K562 (cell line): ENCODE data around the gene SLC18B1. TPM values are rescaled to one million over a fixed set of nuclear protein-coding genes. Genes with fewer than 3 reads are reported as not detected.

ENCODE experiments used
- ATAC-seq: fragments of 200-7000 bp; cut with Tn5 transposase; 3 replicates; pipeline ENCODE4 v1.9.1; 2020; ENCODE audit warnings: moderate library complexity
- BruUV-seq: library from RNA; stranded (reverse); fragments of 400-500 nt; replicated peaks from 2 replicates; lab custom pipeline; 2021; lab: Mats Ljungman, UMichigan
- CTCF ChIA-PET: fragments of 300-600 bp; formaldehyde crosslinking; extraction: SDS; loops from one replicate; lab custom pipeline; 2021; ENCODE audit warnings: low intra/inter-chr PET ratio; lab: Yijun Ruan, JAX
- POLR2A ChIA-PET: fragments of 300-600, 350-650 bp; sonication (Branson Sonifier 250); formaldehyde crosslinking; extraction: SDS; loops from one replicate; lab custom pipeline; 2021; ENCODE audit warnings: antibody characterized with exemption, inconsistent platforms; lab: Yijun Ruan, JAX
- DNase-seq, 4 experiments: peaks; one replicate each; pipeline versions ENCODE4 v3.0.0 to v3.0.0-alpha.2; 2011 to 2018; ENCODE audit warnings: low spot score in 3 of 4, mixed read lengths in 3 of 4; ENCODE audit errors: extremely low read depth in 1 of 4
- FAIRE-seq: peaks from 2 replicates; lab custom pipeline; 2011; peaks lifted over from hg19 to GRCh38; lab: Jason Lieb, UNC
- H2AFZ ChIP-seq: 2 replicates; pipeline ENCODE4 v1.6.0; 2011; ENCODE audit warnings: low read depth, low read length, control low read depth, inconsistent platforms
- H3K27ac ChIP-seq: fragments of 200-600 bp; 3 replicates; pipeline ENCODE4 v1.8.0; 2011; ENCODE audit warnings: low read depth, mild to moderate bottlenecking, control low read depth, inconsistent platforms, low read length, moderate library complexity, mixed read lengths; ENCODE audit errors: extremely low read depth
- H3K27me3 ChIP-seq, 2 experiments: fragments of 300-600 bp in 1 of 2; 2 replicates in 1 of 2; 3 replicates in 1 of 2; pipeline versions ENCODE4 v1.6.0 to v1.8.0; 2011; ENCODE audit warnings: inconsistent platforms in 2 of 2, low read length in 2 of 2, mild to moderate bottlenecking in 1 of 2, mixed read lengths in 1 of 2, moderate library complexity in 1 of 2; ENCODE audit not compliant: control insufficient read depth in 2 of 2, insufficient read depth in 2 of 2
- H3K36me3 ChIP-seq: fragments of 300-600 bp; 3 replicates; pipeline ENCODE4 v1.8.0; 2011; ENCODE audit warnings: mild to moderate bottlenecking, low read length, inconsistent platforms; ENCODE audit not compliant: control insufficient read depth, insufficient read depth
- H3K4me1 ChIP-seq, 2 experiments: fragments of 200-600 bp in 1 of 2; replicated peaks in 1 of 2; 2 replicates in 1 of 2; 3 replicates in 1 of 2; pipeline versions ENCODE4 v1.5.1 to v1.8.0; 2011; ENCODE audit warnings: inconsistent platforms in 2 of 2, low read length in 2 of 2, mild to moderate bottlenecking in 1 of 2, mixed read lengths in 1 of 2, moderate library complexity in 1 of 2; ENCODE audit not compliant: control insufficient read depth in 2 of 2, insufficient read depth in 2 of 2
- H3K4me2 ChIP-seq: 2 replicates; pipeline ENCODE4 v1.6.1; 2011; ENCODE audit warnings: low read length, control low read depth, inconsistent platforms, mixed read lengths; ENCODE audit not compliant: insufficient read depth
- H3K4me3 ChIP-seq: fragments of 200-600 bp; sonication (generic), shearing (Covaris generic); 2 replicates; pipeline ENCODE4 v1.5.1; 2016; ENCODE audit warnings: control low read depth, inconsistent platforms
- H3K79me2 ChIP-seq: fragments of 200-600 bp; 3 replicates; pipeline ENCODE4 v1.8.0; 2011; ENCODE audit warnings: low read length, inconsistent platforms; ENCODE audit not compliant: control insufficient read depth, insufficient read depth
- H3K9ac ChIP-seq, 2 experiments: 2 replicates each; pipeline versions ENCODE4 v1.6.0 to v1.6.1; 2011; ENCODE audit warnings: low read depth in 2 of 2, low read length in 2 of 2, control low read depth in 1 of 2, inconsistent platforms in 1 of 2, mild to moderate bottlenecking in 1 of 2, mixed read lengths in 1 of 2; ENCODE audit not compliant: insufficient read depth in 1 of 2
- H3K9me1 ChIP-seq: one replicate; pipeline ENCODE4 v1.6.0; 2011; ENCODE audit warnings: inconsistent platforms, mild to moderate bottlenecking, low read length, moderate library complexity; ENCODE audit not compliant: control insufficient read depth, insufficient read depth
- H3K9me3 ChIP-seq: replicated peaks from 2 replicates; pipeline ENCODE4 v1.5.1; 2011; ENCODE audit warnings: low read depth, low read length, inconsistent platforms; ENCODE audit not compliant: control insufficient read depth, insufficient read depth
- H4K20me1 ChIP-seq: replicated peaks from 2 replicates; pipeline ENCODE4 v1.6.1; 2011; ENCODE audit warnings: low read length, inconsistent platforms, mixed read lengths; ENCODE audit not compliant: control insufficient read depth, insufficient read depth
- ARID2 ChIP-seq: fragments of 450-650 bp; IDR thresholded peaks from 2 replicates; pipeline ENCODE4 v1.6.1; 2017; ENCODE audit warnings: antibody characterized with exemption, mild to moderate bottlenecking
- ASH1L ChIP-seq: fragments of 450-650 bp; IDR thresholded peaks from 2 replicates; pipeline ENCODE4 v1.6.1; 2018; ENCODE audit warnings: borderline replicate concordance, mild to moderate bottlenecking, low read depth; ENCODE audit not compliant: partially characterized antibody
- BRF2 ChIP-seq: IDR thresholded peaks from 3 replicates; pipeline ENCODE4 v1.6.1; 2011; ENCODE audit warnings: borderline replicate concordance, mild to moderate bottlenecking; ENCODE audit not compliant: insufficient read length, insufficient read depth
- HDAC8 ChIP-seq: fragments of 450-650 bp; IDR thresholded peaks from 2 replicates; pipeline ENCODE4 v1.6.1; 2016; ENCODE audit warnings: mild to moderate bottlenecking, missing genetic modification characterization, moderate library complexity, missing compliant biosample characterization
- JUND ChIP-seq, 2 experiments: IDR thresholded peaks; 2 replicates in 1 of 2; 3 replicates in 1 of 2; pipeline ENCODE4 v1.6.1; 2011; ENCODE audit warnings: borderline replicate concordance in 2 of 2, low read depth in 2 of 2, low read length in 2 of 2, improper control_type of control experiment in 1 of 2, missing biosample characterization in 1 of 2, missing genetic modification characterization in 1 of 2, missing genetic modification reagents in 1 of 2
- LCOR ChIP-seq: sonication (generic); formaldehyde crosslinking; IDR thresholded peaks from 2 replicates; pipeline ENCODE4 v1.8.0; 2022; ENCODE audit warnings: mild to moderate bottlenecking, missing genetic modification reagents
- MCM7 ChIP-seq, 2 experiments: fragments of 450-650 bp; IDR thresholded peaks; 2 replicates each; pipeline ENCODE4 v1.6.1; 2016 to 2018
- POLR2AphosphoS5 ChIP-seq: IDR thresholded peaks from 2 replicates; pipeline ENCODE4 v1.6.1; 2011; ENCODE audit warnings: mild to moderate bottlenecking, low read depth, low read length, moderate library complexity; ENCODE audit not compliant: control insufficient read depth, insufficient read depth
- POU5F1 ChIP-seq: fragments of 150-350 bp; IDR thresholded peaks from 2 replicates; pipeline ENCODE4 v1.6.1; 2014; ENCODE audit warnings: borderline replicate concordance, low read length, low read depth, mild to moderate bottlenecking; ENCODE audit not compliant: partially characterized antibody
- SIN3A ChIP-seq, 2 experiments: fragments of 150-350 bp in 1 of 2; IDR thresholded peaks; 2 replicates each; pipeline ENCODE4 v1.6.1; 2011 to 2016; ENCODE audit warnings: borderline replicate concordance in 2 of 2, low read depth in 2 of 2, low read length in 2 of 2, mild to moderate bottlenecking in 2 of 2, moderate library complexity in 2 of 2; ENCODE audit not compliant: control insufficient read depth in 1 of 2
- SRSF7 ChIP-seq: fragments of 200-400 bp; formaldehyde crosslinking; optimal IDR thresholded peaks from 2 replicates; pipeline ENCODE3; 2017; ENCODE audit warnings: mild to moderate bottlenecking, low read depth, low read length
- TAF1 ChIP-seq: IDR thresholded peaks from 2 replicates; pipeline ENCODE4 v1.6.1; 2011; ENCODE audit warnings: mild to moderate bottlenecking, low read length, moderate library complexity; ENCODE audit not compliant: insufficient read depth, control insufficient read depth, severe bottlenecking; ENCODE audit errors: extremely low read depth
- TEAD1 ChIP-seq, 2 experiments: fragments of 450-650 bp in 1 of 2; sonication (generic) in 1 of 2; formaldehyde crosslinking; IDR thresholded peaks; 2 replicates each; pipeline versions ENCODE4 v1.4.0 to v1.8.0; 2020 to 2022; ENCODE audit warnings: mild to moderate bottlenecking in 2 of 2, missing genetic modification reagents in 1 of 2
- ZNF263 ChIP-seq: sonication (generic); formaldehyde crosslinking; IDR thresholded peaks from 2 replicates; pipeline ENCODE4 v1.8.0; 2022; ENCODE audit warnings: mild to moderate bottlenecking, missing genetic modification reagents, borderline replicate concordance
- ZNF561 ChIP-seq: fragments of 450-650 bp; formaldehyde crosslinking; conservative IDR thresholded peaks from 2 replicates; pipeline ENCODE4 v1.4.0; 2020; ENCODE audit warnings: mild to moderate bottlenecking, moderate library complexity
- ZNF79 ChIP-seq: fragments of 250-450 bp; sonication (Bioruptor Pico); IDR thresholded peaks from 2 replicates; pipeline ENCODE4 v1.4.0; 2020; ENCODE audit warnings: low read depth, mild to moderate bottlenecking, moderate library complexity
- WGBS: fragments of 100-300 bp; shearing (Covaris generic); methylation state at CpG from one replicate; pipeline ENCODE4 v1.1.6; 2016; ENCODE audit warnings: low coverage, mixed read lengths; ENCODE audit not compliant: insufficient coverage; ENCODE audit errors: missing lambda C conversion rate; 5-methylcytosine and 5-hydroxymethylcytosine counted together
- in situ Hi-C: fragments of 300-500 bp; cut with MboI; formaldehyde crosslinking; loops from 4 replicates; pipeline ENCODE4 v1.15.0; 2018; ENCODE audit warnings: inconsistent platforms, mixed read lengths
- intact Hi-C: fragments of 100-400 bp; cut with micrococcal nuclease; formaldehyde crosslinking; loops from 2 replicates; pipeline ENCODE4 v1.14.2; 2022
- polyA plus RNA-seq, 8 experiments: library from polyadenylated mRNA; depleted of rRNA in 4 of 8; stranded (reverse) in 5 of 8; unstranded in 3 of 8; fragments of >200 nt; fragmentation: Nextera tagmentation in 2 of 8; fragmentation: Illumina TruSeq in 1 of 8; extraction: Ambion mirVana in 2 of 8; extraction: Trizol in 1 of 8; gene quantifications; 2 replicates each; pipeline versions ENCODE4 v1.2.1 to v1.2.3, GENCODE V29; 2011 to 2014; ENCODE audit warnings: inconsistent platforms in 1 of 8, missing spikeins in 1 of 8
- total RNA-seq, 7 experiments: library from RNA; depleted of rRNA in 6 of 7; stranded (reverse); fragments of >200 nt in 6 of 7; fragmentation: Illumina TruSeq in 2 of 7; extraction: Trizol in 2 of 7; gene quantifications; 2 replicates each; pipeline versions ENCODE4 v1.2.1 to v1.2.3, GENCODE V29; 2011 to 2021; ENCODE audit warnings: low replicate concordance in 1 of 7
- TF ChIP-seq, protein P1 (sequence below): fragments of 450-650 bp; formaldehyde crosslinking; IDR thresholded peaks from 2 replicates; pipeline ENCODE4 v1.4.0; 2020; ENCODE audit warnings: mild to moderate bottlenecking, moderate library complexity

The SLC18B1 gene
- total and polyA plus RNA-seq, 9 of the 15 experiments (the other 6 are each of a cell fraction or from before 2014, with no cell fraction given) = 10.4 to 49.1 (median 32.0) TPM

DNA sequence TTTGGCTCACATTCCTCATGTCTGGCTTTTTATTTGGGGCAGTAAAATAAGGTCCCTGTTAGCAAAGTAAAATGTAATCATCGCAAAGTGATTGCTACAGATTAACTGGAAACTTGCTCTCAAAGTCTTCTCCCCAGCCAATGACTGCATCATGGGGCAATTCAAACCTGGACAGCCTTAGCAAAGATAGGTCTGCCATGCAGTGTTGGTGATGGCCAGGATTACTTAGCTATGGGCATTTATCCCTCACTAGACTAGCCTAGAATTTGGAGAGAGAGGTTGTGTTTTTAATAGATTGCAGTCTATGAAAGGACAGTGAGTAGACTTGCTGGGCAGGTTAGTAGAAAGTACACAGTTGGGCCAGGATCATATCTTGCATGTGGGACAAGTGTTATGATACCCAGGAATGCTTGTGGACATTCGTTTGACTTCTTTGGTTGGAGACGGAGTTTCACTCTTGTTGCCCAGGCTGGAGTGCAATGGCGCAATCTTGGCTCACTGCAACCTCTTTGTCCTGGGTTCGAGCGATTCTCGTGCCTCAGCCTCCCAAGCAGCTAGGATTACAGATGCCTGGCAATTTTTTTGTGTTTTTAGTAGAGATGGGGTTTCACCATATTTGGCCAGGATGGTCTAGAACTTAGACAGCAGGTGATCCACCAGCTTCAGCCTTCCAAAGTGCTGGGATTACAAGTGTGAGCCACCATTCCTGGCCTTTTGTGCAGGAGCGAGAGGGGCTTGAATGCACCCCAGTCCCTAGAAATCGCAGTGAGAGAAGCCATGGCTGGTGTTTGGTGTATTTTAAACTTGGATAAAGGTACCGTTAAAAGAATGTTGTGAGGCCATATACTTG, 19.3 kb upstream of the SLC18B1 start:
- peaks cover 42% of the 10 kb centered on the region for H4K20me1 ChIP-seq
- H3K4me3 ChIP-seq = peak overlapping the region; percentile 76; the same call in 1 of the 2 replicates
- ChIA-PET CTCF (interaction anchor here (0.6 kb wide), 1 partner anchor 13 kb away, joined by 4 read pairs; no protein-coding TSS in a partner anchor), POLR2A (interaction anchor here (1.0 to 1.2 kb wide), 2 partner anchors 291 to 305 kb away, joined by 3 read pairs; partner anchors contain the start of gene STX7)
- no peaks in the 10 kb centered on the region for H3K9me1 ChIP-seq
- no peak for DNase-seq
- H3K36me3 ChIP-seq = peaks cover 41% of the 10 kb centered on the region
- H3K4me1 ChIP-seq = peaks cover 0 to 24% of the 10 kb centered on the region in 2 experiments; a peak in 2 of 5 replicates
- FAIRE-seq = no peak
- H3K9ac ChIP-seq = peak overlapping the region in 1 of 2 experiments; percentile 99; a peak in 1 of 4 replicates
- BruUV-seq = no TSS peak
- H3K27me3 ChIP-seq = no peaks in the 10 kb centered on the region
- no peak for ATAC-seq
- intact Hi-C loops = no loop called here
- H3K27ac ChIP-seq = 0 out of 3 replicates have a peak overlapping the region, but pooled peaks have one; percentile 19
- WGBS = 84% methylated on average over 10 of the region's 10 CpGs
- peak overlapping the region; percentile 98; the same call in 1 of the 2 replicates for H3K4me2 ChIP-seq
- in situ Hi-C loops = loop anchor here (25.0 kb wide), 2 partner anchors 1180 to 1245 kb away; partner anchors contain the start of genes ENPP3, MED23 and SLC2A12
- H2AFZ ChIP-seq = no peak overlapping the region
- H3K9me3 ChIP-seq = no peaks in the 10 kb centered on the region
- peaks cover 50% of the 10 kb centered on the region for H3K79me2 ChIP-seq
- no peak for TF ChIP-seq ZNF79 (CRISPR knock-in tag)
- TF ChIP-seq BRF2 = no peak
- TF ChIP-seq ZNF263 (CRISPR knock-in tag) = no peak
- TF ChIP-seq HDAC8 (tag) = no peak
- TF ChIP-seq ASH1L = no peak
- peak in 1 of 2 experiments; percentile 42; a peak in 1 of 4 replicates for TF ChIP-seq SIN3A (IDR thresholded peaks at IDR 0.05; ENCODE audit: borderline replicate concordance in 2 of 2, control insufficient read depth in 1 of 2, low read depth in 2 of 2, low read length in 2 of 2)
- TF ChIP-seq, protein P1, sequence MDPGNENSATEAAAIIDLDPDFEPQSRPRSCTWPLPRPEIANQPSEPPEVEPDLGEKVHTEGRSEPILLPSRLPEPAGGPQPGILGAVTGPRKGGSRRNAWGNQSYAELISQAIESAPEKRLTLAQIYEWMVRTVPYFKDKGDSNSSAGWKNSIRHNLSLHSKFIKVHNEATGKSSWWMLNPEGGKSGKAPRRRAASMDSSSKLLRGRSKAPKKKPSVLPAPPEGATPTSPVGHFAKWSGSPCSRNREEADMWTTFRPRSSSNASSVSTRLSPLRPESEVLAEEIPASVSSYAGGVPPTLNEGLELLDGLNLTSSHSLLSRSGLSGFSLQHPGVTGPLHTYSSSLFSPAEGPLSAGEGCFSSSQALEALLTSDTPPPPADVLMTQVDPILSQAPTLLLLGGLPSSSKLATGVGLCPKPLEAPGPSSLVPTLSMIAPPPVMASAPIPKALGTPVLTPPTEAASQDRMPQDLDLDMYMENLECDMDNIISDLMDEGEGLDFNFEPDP (CRISPR knock-in tag) = no peak
- TF ChIP-seq POU5F1 = no peak
- TF ChIP-seq SRSF7 = no peak
- no peak for TF ChIP-seq TAF1
- TF ChIP-seq ARID2 = no peak
- TF ChIP-seq LCOR (CRISPR knock-in tag) = no peak
- TF ChIP-seq POLR2AphosphoS5 = 0 out of 2 replicates have a peak, but pooled peaks have one; percentile 33
- no peak for TF ChIP-seq JUND (IDR thresholded peaks at IDR 0.05; ENCODE audit: borderline replicate concordance, low read depth, low read length)
- no peak for TF ChIP-seq JUND (tag; IDR thresholded peaks at IDR 0.05; ENCODE audit: borderline replicate concordance, low read depth, low read length)
- TF ChIP-seq ZNF561 (CRISPR knock-in tag) = no peak
- TF ChIP-seq MCM7 (IDR thresholded peaks at IDR 0.05) = no peak
- no peak for TF ChIP-seq TEAD1 (CRISPR knock-in tag; IDR thresholded peaks at IDR 0.05)
